HT1080 (cell line): ENCODE data around the gene CYTIP. TPM values are rescaled to one million over a fixed set of nuclear protein-coding genes. Genes with fewer than 3 reads are reported as not detected.
A peak's percentile ranks its signal among the peaks of the same experiment; 100 is the strongest.
"Not testable (repeated sequence)": the region's sequence is repeated elsewhere in the genome, so short reads cannot be mapped to it uniquely, and the experiment has no call there.

ENCODE experiments used
- DNase-seq: peaks from one replicate; pipeline ENCODE4 v3.0.0-alpha.2; 2015; ENCODE audit warnings: low read depth
- total RNA-seq: library from RNA; depleted of rRNA; stranded (reverse); fragments of >200 nt; shearing (Covaris generic); gene quantifications from 2 replicates; pipeline ENCODE4 v1.2.3, GENCODE V29; 2014

CYTIP gene
- total RNA-seq, 1 experiment from 2014 or later = not detected

- DNase-seq = no peak
Measured at GRCh38 chr2:157426477-157426994, 17.4 kb downstream of the CYTIP start.

GRCh38 chr2:157424374-157424773, 19.5 kb downstream of the CYTIP start:
- no peak for DNase-seq

GRCh38 chr2:157421964-157422363, 21.9 kb downstream of the CYTIP start:
- no peak for DNase-seq

- no peak for DNase-seq
Measured at GRCh38 chr2:157421331-157421944, 22.5 kb downstream of the CYTIP start.

GRCh38 chr2:157420771-157421323, 23.0 kb downstream of the CYTIP start:
- peak; percentile 7 for DNase-seq

- DNase-seq = no peak
Measured at GRCh38 chr2:157419031-157419575, 24.8 kb downstream of the CYTIP start.

- DNase-seq = no peak
Measured at GRCh38 chr2:157418239-157418641, 25.6 kb downstream of the CYTIP start.

- DNase-seq = no peak
Measured at GRCh38 chr2:157415591-157416101, 28.2 kb downstream of the CYTIP start.

- DNase-seq = no peak
Measured at GRCh38 chr2:157414050-157414449, 29.8 kb downstream of the CYTIP start.

- no peak for DNase-seq
Measured at GRCh38 chr2:157413326-157414035, 30.4 kb downstream of the CYTIP start.

GRCh38 chr2:157411624-157412336, 32.1 kb downstream of the CYTIP start:
- no peak for DNase-seq

- not testable (repeated sequence) for DNase-seq
Measured at GRCh38 chr2:157405398-157405797, 38.5 kb downstream of the CYTIP start.

- peak; percentile 65 for DNase-seq
Measured at GRCh38 chr2:157404363-157404762, 39.5 kb downstream of the CYTIP start.

- not testable (repeated sequence) for DNase-seq
Measured at GRCh38 chr2:157402801-157403485, 40.9 kb downstream of the CYTIP start.

GRCh38 chr2:157395811-157396210, 48.1 kb downstream of the CYTIP start:
- DNase-seq = no peak

- no peak for DNase-seq
Measured at GRCh38 chr2:157394928-157395327, 49.0 kb downstream of the CYTIP start.

- DNase-seq = no peak
Measured at GRCh38 chr2:157393348-157393747, 50.5 kb downstream of the CYTIP start.

- DNase-seq = no peak
Measured at GRCh38 chr2:157388827-157389226, 55.1 kb downstream of the CYTIP start.

- DNase-seq = no peak
Measured at GRCh38 chr2:157386747-157387146, 57.1 kb downstream of the CYTIP start.

- DNase-seq = no peak
Measured at GRCh38 chr2:157386247-157386646, 57.6 kb downstream of the CYTIP start.

- no peak for DNase-seq
Measured at GRCh38 chr2:157377861-157378260, 66.0 kb downstream of the CYTIP start.
